ENCODE results near the gene CDH4. TPM values are rescaled to one million over a fixed set of nuclear protein-coding genes. Genes with fewer than 3 reads are reported as not detected.

The CDH4 gene
- total RNA-seq, 1 donor from 2014 or later: not detected

- no peak for DNase-seq (ENCODE audit: low spot score in 2 of 2)
- Histone ChIP-seq H3K4me3 (no peak overlapping the region), H3K27ac (no peak overlapping the region), H3K36me3 (no peaks in the 10 kb centered on the region), H3K27me3 (no peaks in the 10 kb centered on the region), H3K4me1 (no peaks in the 10 kb centered on the region), H3K9me3 (no peaks in the 10 kb centered on the region)
- intact Hi-C loops (cut with DNase I): no loop called here
- no peak for TF ChIP-seq CTCF (IDR thresholded peaks at IDR 0.05)
These were observed 485.9 kb downstream of the CDH4 start for GRCh38 chr20:61737812-61738443.

- no peak for TF ChIP-seq CTCF (IDR thresholded peaks at IDR 0.05)
- no peaks in the 10 kb centered on the region for H3K9me3 ChIP-seq
- no peak for DNase-seq (ENCODE audit: low spot score in 2 of 2)
- no peak overlapping the region for H3K4me3 ChIP-seq
- H3K27ac ChIP-seq: no peak overlapping the region
- intact Hi-C loops (cut with DNase I): no loop called here
- H3K4me1 ChIP-seq: no peaks in the 10 kb centered on the region
- H3K27me3 ChIP-seq: no peaks in the 10 kb centered on the region
- no peaks in the 10 kb centered on the region for H3K36me3 ChIP-seq
These were observed 486.6 kb downstream of the CDH4 start for GRCh38 chr20:61738601-61739069.

- Histone ChIP-seq H3K36me3 (no peaks in the 10 kb centered on the region), H3K4me3 (no peak overlapping the region), H3K9me3 (no peaks in the 10 kb centered on the region), H3K4me1 (no peaks in the 10 kb centered on the region), H3K27me3 (no peaks in the 10 kb centered on the region), H3K27ac (no peak overlapping the region)
- intact Hi-C loops (cut with DNase I): no loop called here
- no peak for TF ChIP-seq CTCF (IDR thresholded peaks at IDR 0.05)
- DNase-seq (ENCODE audit: low spot score in 2 of 2): no peak
These were observed 487.2 kb downstream of the CDH4 start for GRCh38 chr20:61739086-61739831.

GRCh38 chr20:61739832-61740118 lies 487.7 kb downstream of the CDH4 start:
- no peak for TF ChIP-seq CTCF (IDR thresholded peaks at IDR 0.05)
- H3K9me3 ChIP-seq: no peaks in the 10 kb centered on the region
- no peaks in the 10 kb centered on the region for H3K27me3 ChIP-seq
- H3K4me1 ChIP-seq: no peaks in the 10 kb centered on the region
- intact Hi-C loops (cut with DNase I): no loop called here
- DNase-seq (ENCODE audit: low spot score in 2 of 2): no peak
- H3K36me3 ChIP-seq: no peaks in the 10 kb centered on the region
- H3K27ac ChIP-seq: no peak overlapping the region
- H3K4me3 ChIP-seq: no peak overlapping the region

GRCh38 chr20:61742097-61742825 lies 490.2 kb downstream of the CDH4 start:
- no peaks in the 10 kb centered on the region for H3K27me3 ChIP-seq
- DNase-seq (ENCODE audit: low spot score in 2 of 2): no peak
- H3K27ac ChIP-seq: no peak overlapping the region
- intact Hi-C loops (cut with DNase I): no loop called here
- H3K36me3 ChIP-seq: no peaks in the 10 kb centered on the region
- no peak overlapping the region for H3K4me3 ChIP-seq
- no peak for TF ChIP-seq CTCF (IDR thresholded peaks at IDR 0.05)
- H3K9me3 ChIP-seq: no peaks in the 10 kb centered on the region
- H3K4me1 ChIP-seq: no peaks in the 10 kb centered on the region
